HepG2 (cell line): ENCODE measurements around the gene CDC20B.

Experiments
- KDM3A ChIP-seq: IDR thresholded peaks from 2 replicates; pipeline ENCODE4 v1.6.1; 2018; ENCODE audit warnings: low read depth, missing compliant biosample characterization
- KMT2B ChIP-seq: IDR thresholded peaks from 2 replicates; pipeline ENCODE4 v1.6.1; 2016; ENCODE audit warnings: missing genetic modification reagents, missing compliant biosample characterization
- TARDBP ChIP-seq: sonication (generic); formaldehyde crosslinking; IDR thresholded peaks from 2 replicates; pipeline ENCODE4 v1.8.0; 2022; ENCODE audit warnings: mild to moderate bottlenecking, missing genetic modification reagents
- ZFP37 ChIP-seq: sonication (generic); formaldehyde crosslinking; IDR thresholded peaks from 2 replicates; pipeline ENCODE4 v1.4.0; 2020; ENCODE audit warnings: missing genetic modification reagents, borderline replicate concordance
- ZNF563 ChIP-seq: sonication (generic); formaldehyde crosslinking; IDR thresholded peaks from 2 replicates; pipeline ENCODE4 v1.8.0; 2022; ENCODE audit warnings: mild to moderate bottlenecking, moderate library complexity, missing genetic modification reagents
- ZNF737 ChIP-seq: sonication (generic); formaldehyde crosslinking; IDR thresholded peaks from 2 replicates; pipeline ENCODE4 v1.5.0; 2020; ENCODE audit warnings: missing genetic modification reagents, mild to moderate bottlenecking, borderline replicate concordance
- TF ChIP-seq, protein P1 (sequence below): sonication (generic); formaldehyde crosslinking; IDR thresholded peaks from 2 replicates; pipeline ENCODE4 v1.4.0; 2020; ENCODE audit warnings: mild to moderate bottlenecking, missing genetic modification reagents
- TF ChIP-seq, protein P2 (sequence below): sonication (generic); formaldehyde crosslinking; conservative IDR thresholded peaks from 2 replicates; pipeline ENCODE4 v1.8.1; 2023; ENCODE audit warnings: missing genetic modification reagents

DNA sequence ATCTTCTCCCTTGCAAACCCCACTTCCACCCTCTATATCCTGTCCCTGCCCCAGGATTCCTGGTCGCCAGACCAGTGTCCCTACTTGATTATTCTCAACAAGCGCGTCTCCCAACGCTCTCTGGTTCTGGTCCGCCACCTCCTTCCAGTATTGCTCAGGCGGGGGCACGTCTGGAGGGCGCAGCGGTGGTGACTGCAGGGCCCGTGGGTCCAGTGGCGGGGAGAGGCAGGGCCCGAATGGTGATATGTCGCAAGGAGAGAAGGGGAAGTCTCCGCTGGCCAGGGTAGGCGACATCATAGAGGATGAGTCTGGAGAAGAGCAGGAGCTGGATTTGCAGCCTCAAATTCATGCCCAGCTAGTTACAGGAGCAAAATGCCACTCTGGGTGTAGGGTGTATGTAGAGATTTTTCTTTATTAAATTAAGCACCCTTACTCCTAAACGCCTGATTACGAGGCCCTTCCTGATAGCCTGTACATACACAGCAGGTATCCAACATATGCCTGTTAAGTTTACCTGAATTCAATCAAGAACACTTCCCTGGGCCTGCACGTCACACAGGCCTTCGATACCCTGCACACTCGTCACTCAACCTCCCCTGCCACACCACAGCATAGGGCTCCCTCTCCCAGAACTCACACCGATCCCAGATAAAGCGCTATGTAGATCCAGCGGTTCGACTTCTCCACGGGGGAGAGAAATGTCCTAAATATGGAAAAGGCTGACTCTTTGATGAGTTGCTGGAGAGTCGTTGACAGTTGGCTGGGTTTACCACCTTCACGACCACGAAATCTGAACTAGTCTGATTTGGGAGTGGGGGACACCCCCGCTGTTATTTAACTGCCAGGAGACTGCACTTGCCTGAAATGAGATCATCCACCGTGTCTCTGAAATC, 49.4 kb upstream of the CDC20B start:
- TF ChIP-seq KDM3A (CRISPR knock-in tag) (no peak), TARDBP (CRISPR knock-in tag) (no peak), ZFP37 (CRISPR knock-in tag) (no peak), ZNF563 (CRISPR knock-in tag) (no peak), KMT2B (CRISPR knock-in tag) (no peak), ZNF737 (no peak)
- TF ChIP-seq, protein P1, sequence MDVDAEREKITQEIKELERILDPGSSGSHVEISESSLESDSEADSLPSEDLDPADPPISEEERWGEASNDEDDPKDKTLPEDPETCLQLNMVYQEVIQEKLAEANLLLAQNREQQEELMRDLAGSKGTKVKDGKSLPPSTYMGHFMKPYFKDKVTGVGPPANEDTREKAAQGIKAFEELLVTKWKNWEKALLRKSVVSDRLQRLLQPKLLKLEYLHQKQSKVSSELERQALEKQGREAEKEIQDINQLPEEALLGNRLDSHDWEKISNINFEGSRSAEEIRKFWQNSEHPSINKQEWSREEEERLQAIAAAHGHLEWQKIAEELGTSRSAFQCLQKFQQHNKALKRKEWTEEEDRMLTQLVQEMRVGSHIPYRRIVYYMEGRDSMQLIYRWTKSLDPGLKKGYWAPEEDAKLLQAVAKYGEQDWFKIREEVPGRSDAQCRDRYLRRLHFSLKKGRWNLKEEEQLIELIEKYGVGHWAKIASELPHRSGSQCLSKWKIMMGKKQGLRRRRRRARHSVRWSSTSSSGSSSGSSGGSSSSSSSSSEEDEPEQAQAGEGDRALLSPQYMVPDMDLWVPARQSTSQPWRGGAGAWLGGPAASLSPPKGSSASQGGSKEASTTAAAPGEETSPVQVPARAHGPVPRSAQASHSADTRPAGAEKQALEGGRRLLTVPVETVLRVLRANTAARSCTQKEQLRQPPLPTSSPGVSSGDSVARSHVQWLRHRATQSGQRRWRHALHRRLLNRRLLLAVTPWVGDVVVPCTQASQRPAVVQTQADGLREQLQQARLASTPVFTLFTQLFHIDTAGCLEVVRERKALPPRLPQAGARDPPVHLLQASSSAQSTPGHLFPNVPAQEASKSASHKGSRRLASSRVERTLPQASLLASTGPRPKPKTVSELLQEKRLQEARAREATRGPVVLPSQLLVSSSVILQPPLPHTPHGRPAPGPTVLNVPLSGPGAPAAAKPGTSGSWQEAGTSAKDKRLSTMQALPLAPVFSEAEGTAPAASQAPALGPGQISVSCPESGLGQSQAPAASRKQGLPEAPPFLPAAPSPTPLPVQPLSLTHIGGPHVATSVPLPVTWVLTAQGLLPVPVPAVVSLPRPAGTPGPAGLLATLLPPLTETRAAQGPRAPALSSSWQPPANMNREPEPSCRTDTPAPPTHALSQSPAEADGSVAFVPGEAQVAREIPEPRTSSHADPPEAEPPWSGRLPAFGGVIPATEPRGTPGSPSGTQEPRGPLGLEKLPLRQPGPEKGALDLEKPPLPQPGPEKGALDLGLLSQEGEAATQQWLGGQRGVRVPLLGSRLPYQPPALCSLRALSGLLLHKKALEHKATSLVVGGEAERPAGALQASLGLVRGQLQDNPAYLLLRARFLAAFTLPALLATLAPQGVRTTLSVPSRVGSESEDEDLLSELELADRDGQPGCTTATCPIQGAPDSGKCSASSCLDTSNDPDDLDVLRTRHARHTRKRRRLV, result no peak
- TF ChIP-seq, protein P2, sequence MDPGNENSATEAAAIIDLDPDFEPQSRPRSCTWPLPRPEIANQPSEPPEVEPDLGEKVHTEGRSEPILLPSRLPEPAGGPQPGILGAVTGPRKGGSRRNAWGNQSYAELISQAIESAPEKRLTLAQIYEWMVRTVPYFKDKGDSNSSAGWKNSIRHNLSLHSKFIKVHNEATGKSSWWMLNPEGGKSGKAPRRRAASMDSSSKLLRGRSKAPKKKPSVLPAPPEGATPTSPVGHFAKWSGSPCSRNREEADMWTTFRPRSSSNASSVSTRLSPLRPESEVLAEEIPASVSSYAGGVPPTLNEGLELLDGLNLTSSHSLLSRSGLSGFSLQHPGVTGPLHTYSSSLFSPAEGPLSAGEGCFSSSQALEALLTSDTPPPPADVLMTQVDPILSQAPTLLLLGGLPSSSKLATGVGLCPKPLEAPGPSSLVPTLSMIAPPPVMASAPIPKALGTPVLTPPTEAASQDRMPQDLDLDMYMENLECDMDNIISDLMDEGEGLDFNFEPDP (CRISPR knock-in tag), result no peak
